Activated naive CD4-positive, alpha-beta T cell treated with anti-CD3 and anti-CD28 coated beads, Interleukin-2, amount 50 U/mL, for 24 hours (primary cell): Measurements from ENCODE around the gene GRB2.

Experiments used
- H3K27ac Mint-ChIP-seq: one replicate; pipeline ENCODE4 v1.8.0; 2021; ENCODE audit warnings: mild to moderate bottlenecking, mixed read lengths
- H3K27me3 Mint-ChIP-seq: one replicate; pipeline ENCODE4 v1.8.0; 2021; ENCODE audit warnings: mixed read lengths
- H3K36me3 Mint-ChIP-seq: one replicate; pipeline ENCODE4 v1.8.0; 2021; ENCODE audit warnings: mixed read lengths
- H3K4me1 Mint-ChIP-seq: one replicate; pipeline ENCODE4 v1.8.0; 2021; ENCODE audit warnings: mixed read lengths
- H3K4me3 Mint-ChIP-seq: one replicate; pipeline ENCODE4 v1.8.0; 2021; ENCODE audit warnings: mild to moderate bottlenecking, mixed read lengths
- H3K9me3 Mint-ChIP-seq: one replicate; pipeline ENCODE4 v1.8.0; 2021; ENCODE audit warnings: mixed read lengths

GRB2 gene

GRCh38 chr17:75331671-75332070 is 73.8 kb downstream of the GRB2 start:
- Mint-ChIP-seq H3K36me3 (no peaks in the 10 kb centered on the region), H3K4me1 (peaks cover 61% of the 10 kb centered on the region), H3K27ac (peak overlapping the region; percentile 8), H3K9me3 (no peaks in the 10 kb centered on the region), H3K4me3 (peak overlapping the region; percentile 39), H3K27me3 (no peaks in the 10 kb centered on the region)

DNA sequence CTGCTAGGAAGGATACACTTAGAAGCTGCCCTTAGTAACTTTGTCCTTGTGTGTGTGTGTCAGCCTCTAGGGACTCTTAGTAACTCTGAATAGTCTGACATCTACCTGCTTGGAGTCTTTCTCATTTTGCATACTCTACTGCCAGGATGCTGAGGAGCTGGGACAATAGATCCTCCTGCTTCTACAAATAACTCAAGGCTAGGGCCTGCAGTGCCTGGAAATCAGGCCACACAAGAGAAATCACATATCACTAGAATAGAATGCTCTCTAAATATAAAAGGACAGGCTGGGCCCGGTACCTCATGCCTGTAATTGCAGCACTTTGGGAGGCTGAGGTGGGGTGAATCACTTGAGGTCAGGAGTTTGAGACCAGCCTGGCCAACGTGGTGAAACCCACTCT is 77.7 kb downstream of the GRB2 start:
- H3K4me3 Mint-ChIP-seq = no peak overlapping the region
- H3K36me3 Mint-ChIP-seq = peaks cover 2% of the 10 kb centered on the region
- no peaks in the 10 kb centered on the region for H3K9me3 Mint-ChIP-seq
- H3K4me1 Mint-ChIP-seq = peaks cover 51% of the 10 kb centered on the region
- peak overlapping the region; percentile 41 for H3K27ac Mint-ChIP-seq
- no peaks in the 10 kb centered on the region for H3K27me3 Mint-ChIP-seq

- Mint-ChIP-seq H3K4me1 (peaks cover 39% of the 10 kb centered on the region), H3K27me3 (no peaks in the 10 kb centered on the region), H3K9me3 (no peaks in the 10 kb centered on the region), H3K36me3 (peaks cover 2% of the 10 kb centered on the region), H3K4me3 (no peak overlapping the region), H3K27ac (peak overlapping the region; percentile 59)
These were observed 79.1 kb downstream of the GRB2 start for GRCh38 chr17:75326226-75326848.

DNA sequence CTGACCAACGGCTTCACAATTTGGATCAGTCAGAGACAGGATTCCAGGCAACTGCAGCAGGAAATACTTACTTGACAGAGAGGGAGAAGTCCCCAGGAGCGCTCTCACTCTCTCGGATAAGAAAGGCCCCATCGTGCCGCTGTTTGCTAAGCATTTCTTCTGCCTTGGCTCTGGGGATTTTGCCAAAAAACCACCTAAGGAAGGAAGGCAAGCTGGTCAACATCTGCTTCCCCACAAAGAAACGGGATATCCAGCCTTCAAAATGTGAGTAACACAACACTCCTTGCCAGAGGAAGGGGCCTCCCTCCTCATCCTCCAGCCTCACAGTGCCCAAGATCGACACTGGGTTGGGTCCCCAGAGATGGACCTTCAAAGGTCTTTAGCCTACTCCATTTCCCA is 79.7 kb downstream of the GRB2 start:
- Mint-ChIP-seq H3K4me1 (peaks cover 36% of the 10 kb centered on the region), H3K36me3 (peaks cover 2% of the 10 kb centered on the region), H3K4me3 (no peak overlapping the region), H3K27ac (peak overlapping the region; percentile 59), H3K9me3 (no peaks in the 10 kb centered on the region), H3K27me3 (no peaks in the 10 kb centered on the region)

- peaks cover 5% of the 10 kb centered on the region for H3K36me3 Mint-ChIP-seq
- no peaks in the 10 kb centered on the region for H3K27me3 Mint-ChIP-seq
- peak overlapping the region; percentile 55 for H3K27ac Mint-ChIP-seq
- peaks cover 36% of the 10 kb centered on the region for H3K4me1 Mint-ChIP-seq
- H3K9me3 Mint-ChIP-seq = no peaks in the 10 kb centered on the region
- no peak overlapping the region for H3K4me3 Mint-ChIP-seq
These were observed 80.1 kb downstream of the GRB2 start for GRCh38 chr17:75325348-75325747.

- Mint-ChIP-seq H3K27me3 (no peaks in the 10 kb centered on the region), H3K4me1 (peaks cover 20% of the 10 kb centered on the region), H3K4me3 (no peak overlapping the region), H3K9me3 (no peaks in the 10 kb centered on the region), H3K36me3 (peaks cover 5% of the 10 kb centered on the region), H3K27ac (no peak overlapping the region)
These were observed 84.0 kb downstream of the GRB2 start for GRCh38 chr17:75321506-75321905.

- no peak overlapping the region for H3K27ac Mint-ChIP-seq
- peaks cover 5% of the 10 kb centered on the region for H3K36me3 Mint-ChIP-seq
- H3K4me1 Mint-ChIP-seq = peaks cover 13% of the 10 kb centered on the region
These were observed 85.4 kb downstream of the GRB2 start for GRCh38 chr17:75319904-75320691.

DNA sequence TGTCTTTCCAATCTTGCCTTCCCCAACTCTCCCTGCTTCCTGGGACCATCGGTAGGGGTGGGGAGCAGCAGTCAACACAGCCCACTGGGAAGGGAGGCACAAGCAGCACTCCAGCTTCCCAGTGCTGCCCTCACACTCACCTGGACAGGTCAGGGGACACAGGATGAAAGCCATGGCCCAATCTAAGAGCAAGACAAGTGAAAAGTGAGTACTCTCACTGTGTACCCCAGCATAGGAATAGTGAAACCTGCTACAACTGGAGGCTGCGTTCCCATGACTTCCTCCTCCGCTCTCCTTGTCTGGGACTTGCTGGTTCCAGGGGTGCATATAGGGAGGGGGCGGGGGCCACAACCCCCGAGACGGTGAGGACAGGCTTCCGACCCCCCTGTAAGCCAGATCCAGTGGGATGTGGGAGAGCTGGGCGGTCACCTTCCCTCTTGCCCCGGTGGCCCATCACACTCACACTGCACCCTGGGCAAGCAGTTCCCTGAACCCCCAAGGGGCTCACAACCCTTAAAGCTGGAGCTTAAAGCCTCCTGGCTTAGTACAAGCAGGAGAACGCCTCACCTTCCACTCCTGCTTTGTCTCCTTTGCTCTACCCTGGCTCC is 86.8 kb downstream of the GRB2 start:
- peak overlapping the region; percentile 76 for H3K27ac Mint-ChIP-seq
- H3K36me3 Mint-ChIP-seq = peaks cover 5% of the 10 kb centered on the region
- no peaks in the 10 kb centered on the region for H3K27me3 Mint-ChIP-seq
- H3K9me3 Mint-ChIP-seq = no peaks in the 10 kb centered on the region
- H3K4me1 Mint-ChIP-seq = peaks cover 15% of the 10 kb centered on the region
- H3K4me3 Mint-ChIP-seq = no peak overlapping the region

More at GRCh38 chr17:75319904-75320691, 85.4 kb downstream of the GRB2 start:
- Mint-ChIP-seq H3K27me3 (no peaks in the 10 kb centered on the region), H3K9me3 (no peaks in the 10 kb centered on the region), H3K4me3 (no peak overlapping the region)

- peaks cover 13% of the 10 kb centered on the region for H3K4me1 Mint-ChIP-seq
- no peaks in the 10 kb centered on the region for H3K9me3 Mint-ChIP-seq
- no peaks in the 10 kb centered on the region for H3K27me3 Mint-ChIP-seq
- H3K36me3 Mint-ChIP-seq = peaks cover 5% of the 10 kb centered on the region
- H3K4me3 Mint-ChIP-seq = no peak overlapping the region
- peak overlapping the region; percentile 76 for H3K27ac Mint-ChIP-seq
These were observed 87.3 kb downstream of the GRB2 start for GRCh38 chr17:75318211-75318610.

- Mint-ChIP-seq H3K27me3 (no peaks in the 10 kb centered on the region), H3K4me1 (peaks cover 11% of the 10 kb centered on the region), H3K4me3 (no peak overlapping the region), H3K27ac (peak overlapping the region; percentile 60), H3K36me3 (peaks cover 4% of the 10 kb centered on the region), H3K9me3 (no peaks in the 10 kb centered on the region)
These were observed 87.8 kb downstream of the GRB2 start for GRCh38 chr17:75317671-75318070.

DNA sequence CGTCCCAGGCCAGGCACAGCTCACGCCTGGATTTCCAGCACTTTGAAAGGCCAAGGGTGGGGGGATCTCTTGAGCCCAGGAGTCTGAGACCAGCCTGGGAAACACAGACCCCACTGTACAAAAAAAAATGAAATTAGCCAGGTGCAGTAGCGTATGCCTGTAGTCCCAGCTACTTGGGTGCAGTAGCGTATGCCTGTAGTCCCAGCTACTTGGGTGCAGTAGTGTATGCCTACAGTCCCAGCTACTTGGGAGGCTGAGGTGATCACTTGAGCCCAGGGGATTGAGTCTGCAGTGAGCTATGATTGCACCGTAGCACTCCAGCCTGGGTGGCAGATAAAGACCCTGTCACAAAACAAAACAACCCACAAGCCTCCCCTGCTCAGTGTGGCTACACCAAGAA is 89.2 kb downstream of the GRB2 start:
- H3K36me3 Mint-ChIP-seq = peaks cover 4% of the 10 kb centered on the region
- H3K27ac Mint-ChIP-seq = peak overlapping the region; percentile 59

DNA sequence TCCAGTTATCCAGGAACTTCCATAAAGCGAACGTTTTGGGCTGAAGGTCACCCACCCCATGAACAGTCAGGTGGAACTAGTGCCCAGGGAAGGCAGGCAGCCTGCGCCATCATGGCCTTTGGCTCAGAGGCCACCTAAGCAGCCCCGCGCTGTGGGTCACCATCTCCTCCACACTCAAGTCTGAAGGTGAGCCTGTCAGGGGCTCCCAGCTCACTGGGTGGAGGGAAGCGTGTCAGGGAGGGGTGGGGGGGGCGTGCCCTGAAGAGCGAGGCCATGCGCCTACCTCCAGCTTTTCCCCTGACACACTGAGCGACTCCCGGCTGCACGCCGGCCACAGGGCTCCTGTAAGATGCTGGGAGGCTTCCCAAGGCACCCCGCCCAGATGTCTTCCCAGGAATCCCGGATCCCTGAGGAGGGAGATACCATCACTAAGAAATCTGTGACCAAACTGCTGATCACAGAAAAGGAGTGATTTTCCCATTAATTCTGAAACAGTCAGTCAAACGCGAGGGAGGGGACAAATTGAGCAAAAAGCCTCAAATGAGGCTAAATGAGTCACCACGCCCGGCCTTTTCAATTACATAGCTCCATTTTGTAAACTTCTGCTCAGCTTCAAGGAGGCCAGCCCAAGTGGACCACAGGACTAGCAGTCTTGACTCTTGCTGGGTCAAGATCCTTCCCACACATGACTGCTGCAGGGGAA is 89.8 kb downstream of the GRB2 start:
- H3K27ac Mint-ChIP-seq = peak overlapping the region; percentile 59
- no peak overlapping the region for H3K4me3 Mint-ChIP-seq
- H3K27me3 Mint-ChIP-seq = no peaks in the 10 kb centered on the region
- H3K4me1 Mint-ChIP-seq = peaks cover 18% of the 10 kb centered on the region
- H3K36me3 Mint-ChIP-seq = peaks cover 4% of the 10 kb centered on the region
- H3K9me3 Mint-ChIP-seq = no peaks in the 10 kb centered on the region

More for the DNA sequence above, 89.2 kb downstream of the GRB2 start:
- Mint-ChIP-seq H3K4me1 (peaks cover 18% of the 10 kb centered on the region), H3K9me3 (no peaks in the 10 kb centered on the region), H3K4me3 (no peak overlapping the region), H3K27me3 (no peaks in the 10 kb centered on the region)

DNA sequence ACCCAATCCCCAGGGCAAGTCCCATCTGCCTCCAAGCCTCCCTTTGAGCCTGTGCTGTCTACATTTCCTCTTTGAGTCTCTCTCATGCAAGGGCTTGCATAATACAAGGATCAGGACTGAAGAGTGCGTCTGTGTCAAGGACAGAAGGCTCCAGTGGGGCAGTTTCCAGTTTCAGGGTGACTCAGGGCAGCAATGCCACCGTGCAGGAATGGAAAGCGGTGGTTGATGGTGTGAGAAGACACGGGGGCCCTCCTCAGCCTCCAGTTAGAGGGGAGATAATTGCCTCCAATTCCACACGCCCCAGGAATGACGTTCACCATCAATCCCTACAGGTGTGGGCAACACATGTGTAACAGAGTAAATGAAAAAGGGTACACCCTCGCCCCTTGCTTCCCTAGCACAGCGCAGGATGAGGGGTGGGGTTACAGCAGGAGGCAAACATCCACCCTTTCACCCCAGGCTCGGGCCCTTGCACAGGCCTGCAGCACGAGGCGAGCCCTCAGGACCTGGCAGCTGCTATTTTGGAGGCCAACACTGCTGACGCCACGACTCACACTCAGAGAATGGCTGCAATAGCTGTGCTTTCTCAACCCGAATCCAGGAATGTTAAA is 91.4 kb downstream of the GRB2 start:
- Mint-ChIP-seq H3K4me3 (no peak overlapping the region), H3K27me3 (no peaks in the 10 kb centered on the region), H3K9me3 (no peaks in the 10 kb centered on the region), H3K36me3 (no peaks in the 10 kb centered on the region), H3K4me1 (peaks cover 18% of the 10 kb centered on the region), H3K27ac (peak overlapping the region; percentile 87)

- H3K4me1 Mint-ChIP-seq = peaks cover 12% of the 10 kb centered on the region
- no peak overlapping the region for H3K27ac Mint-ChIP-seq
- H3K27me3 Mint-ChIP-seq = no peaks in the 10 kb centered on the region
- no peaks in the 10 kb centered on the region for H3K9me3 Mint-ChIP-seq
- H3K36me3 Mint-ChIP-seq = no peaks in the 10 kb centered on the region
- H3K4me3 Mint-ChIP-seq = no peak overlapping the region
These were observed 96.5 kb downstream of the GRB2 start for GRCh38 chr17:75308732-75309629.
